Natural killer cell (primary cell): Measurements from ENCODE around the gene PLGRKT. TPM values are rescaled to one million over a fixed set of nuclear protein-coding genes. Genes with fewer than 3 reads are reported as not detected.

ENCODE experiments used
- ATAC-seq, 3 donors: fragments of 150-1000 bp in 2 of 3; fragments of 200-7000 bp in 1 of 3; cut with Tn5 transposase; 1 replicate in 1 of 3; 2 replicates in 2 of 3; pipeline ENCODE4 v1.10.0; 2021; ENCODE audit warnings: mild to moderate bottlenecking in 2 of 3, moderate library complexity in 2 of 3
- DNase-seq, 2 donors: peaks; one replicate each; pipeline versions ENCODE4 v3.0.0 to v3.0.0-alpha.2; 2013 to 2021; ENCODE audit warnings: mixed read lengths in 1 of 2
- H3K27ac ChIP-seq: one replicate; pipeline ENCODE4 v1.5.1; 2013; ENCODE audit warnings: mild to moderate bottlenecking, low read length
- H3K27me3 ChIP-seq: one replicate; pipeline ENCODE4 v1.6.1; 2013; ENCODE audit warnings: low read length; ENCODE audit not compliant: control insufficient read depth, insufficient read depth
- H3K36me3 ChIP-seq: one replicate; pipeline ENCODE4 v1.6.1; 2013; ENCODE audit warnings: low read length; ENCODE audit not compliant: control insufficient read depth, insufficient read depth
- H3K4me1 ChIP-seq: one replicate; pipeline ENCODE4 v1.6.1; 2013; ENCODE audit warnings: low read length; ENCODE audit not compliant: control insufficient read depth, insufficient read depth
- H3K4me3 ChIP-seq: one replicate; pipeline ENCODE4 v1.5.1; 2013; ENCODE audit warnings: low read length
- H3K9me3 ChIP-seq: one replicate; pipeline ENCODE4 v1.6.1; 2013; ENCODE audit warnings: low read length; ENCODE audit not compliant: control insufficient read depth, insufficient read depth
- H3K27ac Mint-ChIP-seq, 2 donors: one replicate each; pipeline ENCODE4 v1.8.0; 2022; ENCODE audit warnings: mild to moderate bottlenecking in 2 of 2, mixed read lengths in 2 of 2, moderate library complexity in 1 of 2
- H3K27me3 Mint-ChIP-seq, 2 donors: one replicate each; pipeline ENCODE4 v1.8.0; 2022; ENCODE audit warnings: low read depth in 2 of 2, mixed read lengths in 2 of 2
- H3K36me3 Mint-ChIP-seq: one replicate; pipeline ENCODE4 v1.8.0; 2022; ENCODE audit warnings: mixed read lengths
- H3K4me1 Mint-ChIP-seq, 2 donors: one replicate each; pipeline ENCODE4 v1.8.0; 2022; ENCODE audit warnings: mixed read lengths in 2 of 2
- H3K4me3 Mint-ChIP-seq: one replicate; pipeline ENCODE4 v1.8.0; 2022; ENCODE audit warnings: mild to moderate bottlenecking, moderate library complexity, mixed read lengths
- H3K9me3 Mint-ChIP-seq, 2 donors: one replicate each; pipeline ENCODE4 v1.8.0; 2022; ENCODE audit warnings: mixed read lengths in 2 of 2
- WGBS: methylation state at CpG from one replicate; pipeline ENCODE4 v1.1.7; 2013; ENCODE audit warnings: missing lambda C conversion rate; ENCODE audit not compliant: insufficient coverage; 5-methylcytosine and 5-hydroxymethylcytosine counted together
- intact Hi-C: fragments of 100-400 bp; cut with micrococcal nuclease; formaldehyde crosslinking; loops from one replicate; pipeline ENCODE4 v1.14.2; 2022
- total RNA-seq, 4 donors: library from RNA; stranded (reverse); fragments of 120-200 nt in 1 of 4; gene quantifications; one replicate each; pipeline versions ENCODE4 v1.2.3 to v1.2.4, GENCODE V29; 2013 to 2022
- TF ChIP-seq, protein P1 (sequence below): fragments of 200-600 bp; IDR thresholded peaks from one replicate; pipeline ENCODE4 v1.8.0; 2022; ENCODE audit warnings: antibody characterized with exemption

The PLGRKT gene
- total RNA-seq, 3 donors from 2014 or later (not counting 1 experiment from before 2014, with no cell fraction given): 14.7 to 17.8 (median 17.3) TPM

DNA sequence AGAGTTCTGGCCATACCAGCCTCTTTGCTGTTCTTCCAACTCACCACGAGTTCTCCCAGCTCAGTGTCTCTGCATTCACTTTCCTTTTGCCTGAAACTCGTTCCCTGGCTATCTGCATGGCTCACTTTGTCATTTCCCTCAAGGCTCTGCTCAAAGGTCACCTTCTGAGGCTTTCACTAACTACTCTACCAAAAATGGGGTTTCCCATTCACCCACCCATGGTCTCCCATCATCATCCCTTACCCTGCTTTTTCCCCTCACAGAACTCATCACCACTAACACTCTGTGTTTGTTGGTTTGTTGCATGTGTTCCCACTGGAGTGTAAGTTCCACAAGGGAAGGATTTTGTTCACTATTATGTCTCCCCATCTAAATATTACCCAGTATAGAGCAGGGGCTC, 16.6 kb downstream of the PLGRKT start:
- Mint-ChIP-seq H3K27me3 (no peaks in the 10 kb centered on the region), H3K4me3 (no peak overlapping the region), H3K27ac (peak overlapping the region in 1 of 2 donors; percentile 29), H3K9me3 (no peaks in the 10 kb centered on the region), H3K4me1 (peaks cover 7 to 17% of the 10 kb centered on the region in 2 donors), H3K36me3 (no peaks in the 10 kb centered on the region)
- intact Hi-C loops: no loop called here
- Histone ChIP-seq H3K9me3 (no peaks in the 10 kb centered on the region), H3K27ac (no peak overlapping the region), H3K36me3 (peaks cover 5% of the 10 kb centered on the region), H3K4me3 (no peak overlapping the region), H3K4me1 (no peaks in the 10 kb centered on the region), H3K27me3 (no peaks in the 10 kb centered on the region)
- ATAC-seq (no peak), DNase-seq (no peak)
- 78% methylated on average over 2 of the region's 2 CpGs for WGBS
- TF ChIP-seq, protein P1, sequence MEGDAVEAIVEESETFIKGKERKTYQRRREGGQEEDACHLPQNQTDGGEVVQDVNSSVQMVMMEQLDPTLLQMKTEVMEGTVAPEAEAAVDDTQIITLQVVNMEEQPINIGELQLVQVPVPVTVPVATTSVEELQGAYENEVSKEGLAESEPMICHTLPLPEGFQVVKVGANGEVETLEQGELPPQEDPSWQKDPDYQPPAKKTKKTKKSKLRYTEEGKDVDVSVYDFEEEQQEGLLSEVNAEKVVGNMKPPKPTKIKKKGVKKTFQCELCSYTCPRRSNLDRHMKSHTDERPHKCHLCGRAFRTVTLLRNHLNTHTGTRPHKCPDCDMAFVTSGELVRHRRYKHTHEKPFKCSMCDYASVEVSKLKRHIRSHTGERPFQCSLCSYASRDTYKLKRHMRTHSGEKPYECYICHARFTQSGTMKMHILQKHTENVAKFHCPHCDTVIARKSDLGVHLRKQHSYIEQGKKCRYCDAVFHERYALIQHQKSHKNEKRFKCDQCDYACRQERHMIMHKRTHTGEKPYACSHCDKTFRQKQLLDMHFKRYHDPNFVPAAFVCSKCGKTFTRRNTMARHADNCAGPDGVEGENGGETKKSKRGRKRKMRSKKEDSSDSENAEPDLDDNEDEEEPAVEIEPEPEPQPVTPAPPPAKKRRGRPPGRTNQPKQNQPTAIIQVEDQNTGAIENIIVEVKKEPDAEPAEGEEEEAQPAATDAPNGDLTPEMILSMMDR: no peak

DNA sequence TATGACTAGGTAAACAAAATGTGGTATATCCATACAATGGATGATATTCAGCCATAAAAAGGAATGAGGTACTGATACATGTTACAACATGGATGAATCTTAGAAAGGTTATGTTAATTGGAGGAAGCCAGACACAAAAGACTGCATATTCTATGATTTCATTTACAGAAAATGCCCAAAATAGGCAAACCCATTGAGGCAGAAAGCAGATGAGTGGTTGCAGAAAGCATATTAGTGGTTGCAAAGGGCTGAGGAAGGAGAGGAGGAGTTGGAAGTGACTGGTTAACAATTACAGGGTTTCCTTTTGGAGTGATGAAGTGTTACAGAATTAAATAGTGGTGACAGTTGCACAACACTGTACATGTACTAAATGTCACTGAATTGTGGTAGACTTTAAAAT, 17.7 kb downstream of the PLGRKT start:
- no peak for ATAC-seq
- no peak overlapping the region for H3K27ac ChIP-seq

DNA sequence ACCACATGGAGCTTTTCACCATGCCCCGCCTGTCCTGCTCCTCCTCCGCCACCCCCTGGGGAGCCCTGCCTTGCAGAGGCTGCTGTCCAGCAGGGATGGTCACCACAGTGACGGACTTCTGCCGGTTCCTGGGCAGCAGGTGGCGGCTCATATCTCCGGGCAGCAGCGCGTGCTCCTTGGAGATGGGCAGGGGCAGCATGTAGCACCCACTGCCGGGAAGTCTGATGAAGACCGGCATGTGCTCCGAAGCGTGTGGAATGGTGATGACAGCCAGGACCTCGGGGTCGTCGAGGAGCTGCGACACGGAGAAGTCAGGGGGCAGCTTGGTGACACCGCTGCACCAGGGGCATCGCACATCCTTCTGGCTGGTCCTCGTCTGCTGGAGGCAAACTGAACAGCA, 19.2 kb downstream of the PLGRKT start:
- TF ChIP-seq, protein P1: no peak
- no peak overlapping the region for H3K27ac Mint-ChIP-seq
- intact Hi-C loops: no loop called here
- ATAC-seq (no peak), DNase-seq (no peak)
- H3K27ac ChIP-seq: no peak overlapping the region
- H3K36me3 ChIP-seq: peaks cover 5% of the 10 kb centered on the region
- WGBS: 95% methylated on average over 20 of the region's 20 CpGs
- H3K27me3 ChIP-seq: no peaks in the 10 kb centered on the region
- H3K4me3 ChIP-seq: no peak overlapping the region
- peaks cover 14 to 22% of the 10 kb centered on the region in 2 donors for H3K4me1 Mint-ChIP-seq
- no peak overlapping the region for H3K4me3 Mint-ChIP-seq
- H3K4me1 ChIP-seq: no peaks in the 10 kb centered on the region
- peaks cover 6% of the 10 kb centered on the region for H3K36me3 Mint-ChIP-seq
- H3K27me3 Mint-ChIP-seq: no peaks in the 10 kb centered on the region
- H3K9me3 ChIP-seq: no peaks in the 10 kb centered on the region
- peaks cover 0 to 2% of the 10 kb centered on the region in 2 donors for H3K9me3 Mint-ChIP-seq

More for the DNA sequence above, 17.7 kb downstream of the PLGRKT start:
- H3K9me3 ChIP-seq: no peaks in the 10 kb centered on the region
- no peaks in the 10 kb centered on the region for H3K4me1 ChIP-seq
- Mint-ChIP-seq H3K4me1 (peaks cover 7 to 17% of the 10 kb centered on the region in 2 donors), H3K9me3 (no peaks in the 10 kb centered on the region), H3K27me3 (no peaks in the 10 kb centered on the region), H3K27ac (no peak overlapping the region), H3K36me3 (no peaks in the 10 kb centered on the region), H3K4me3 (no peak overlapping the region)
- DNase-seq: no peak
- intact Hi-C loops: no loop called here
- no peak overlapping the region for H3K4me3 ChIP-seq
- no peaks in the 10 kb centered on the region for H3K27me3 ChIP-seq
- peaks cover 5% of the 10 kb centered on the region for H3K36me3 ChIP-seq
- TF ChIP-seq, protein P1: no peak

DNA sequence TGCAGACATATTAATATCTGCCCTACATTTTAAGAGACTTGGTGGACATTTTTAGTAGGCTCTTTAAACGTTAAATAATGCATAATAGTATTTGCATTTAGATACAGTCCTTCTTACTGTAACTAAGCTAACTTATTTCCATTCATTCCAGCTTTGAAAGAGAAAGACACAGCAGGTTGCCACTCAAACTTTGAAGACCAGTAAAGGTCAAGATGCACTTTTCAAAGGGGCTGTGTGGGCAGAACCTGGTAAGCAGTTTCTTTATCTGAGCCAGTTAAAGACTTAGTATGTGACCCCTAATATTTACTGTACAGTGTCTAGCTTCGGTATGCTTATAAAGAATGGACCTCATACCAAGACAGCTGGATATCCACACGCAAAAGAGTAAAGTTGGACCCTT, 20.8 kb downstream of the PLGRKT start:
- DNase-seq (no peak), ATAC-seq (no peak)
- no peaks in the 10 kb centered on the region for H3K27me3 Mint-ChIP-seq
- Histone ChIP-seq H3K27ac (no peak overlapping the region), H3K4me1 (no peaks in the 10 kb centered on the region), H3K4me3 (no peak overlapping the region), H3K9me3 (peaks cover 3% of the 10 kb centered on the region), H3K27me3 (no peaks in the 10 kb centered on the region), H3K36me3 (peaks cover 5% of the 10 kb centered on the region)
- peaks cover 22 to 25% of the 10 kb centered on the region in 2 donors for H3K4me1 Mint-ChIP-seq
- H3K4me3 Mint-ChIP-seq: no peak overlapping the region
- intact Hi-C loops: no loop called here
- WGBS: 93% methylated on average over 1 of the region's 3 CpGs
- no peak overlapping the region for H3K27ac Mint-ChIP-seq
- TF ChIP-seq, protein P1: no peak
- H3K36me3 Mint-ChIP-seq: peaks cover 15% of the 10 kb centered on the region
- H3K9me3 Mint-ChIP-seq: peaks cover 3 to 4% of the 10 kb centered on the region in 2 donors
